Epithelial cell of prostate (primary cell): ENCODE results near the gene FOXF2.

ENCODE experiments used
- DNase-seq: peaks from one replicate; pipeline ENCODE4 v3.0.0-alpha.2; 2011; ENCODE audit warnings: low read depth, low spot score
- H3K27ac ChIP-seq: fragments of 450-650 bp; 2 replicates; pipeline ENCODE4 v1.5.1; 2017; ENCODE audit warnings: mild to moderate bottlenecking

The FOXF2 gene

GRCh38 chr6:1388630-1389368, 577 bp upstream of the FOXF2 start:
- DNase-seq, result no peak
- H3K27ac ChIP-seq, result no peak overlapping the region

- DNase-seq, result peak; percentile 8
- no peak overlapping the region for H3K27ac ChIP-seq
Observed at GRCh38 chr6:1390133-1390945, 963 bp downstream of the FOXF2 start.

- H3K27ac ChIP-seq, result no peak overlapping the region
- DNase-seq, result no peak
Observed at GRCh38 chr6:1390946-1391799, 1.8 kb downstream of the FOXF2 start.

GRCh38 chr6:1391800-1392309, 2.5 kb downstream of the FOXF2 start:
- no peak for DNase-seq
- H3K27ac ChIP-seq, result no peak overlapping the region

GRCh38 chr6:1392813-1393640, 3.7 kb downstream of the FOXF2 start:
- H3K27ac ChIP-seq, result no peak overlapping the region
- no peak for DNase-seq

GRCh38 chr6:1393641-1394283, 4.4 kb downstream of the FOXF2 start:
- H3K27ac ChIP-seq, result no peak overlapping the region

GRCh38 chr6:1394514-1395463, 5.4 kb downstream of the FOXF2 start:
- H3K27ac ChIP-seq, result no peak overlapping the region
- DNase-seq, result no peak

More at GRCh38 chr6:1393641-1394283, 4.4 kb downstream of the FOXF2 start:
- no peak for DNase-seq

- DNase-seq, result no peak
- no peak overlapping the region for H3K27ac ChIP-seq
Observed at GRCh38 chr6:1395506-1395905, 6.1 kb downstream of the FOXF2 start.

GRCh38 chr6:1395941-1396908, 6.8 kb downstream of the FOXF2 start:
- H3K27ac ChIP-seq, result no peak overlapping the region
- no peak for DNase-seq

GRCh38 chr6:1396952-1397868, 7.8 kb downstream of the FOXF2 start:
- no peak overlapping the region for H3K27ac ChIP-seq

GRCh38 chr6:1399085-1399780, 9.9 kb downstream of the FOXF2 start:
- no peak overlapping the region for H3K27ac ChIP-seq
- DNase-seq, result no peak

More at GRCh38 chr6:1396952-1397868, 7.8 kb downstream of the FOXF2 start:
- no peak for DNase-seq

GRCh38 chr6:1400126-1400850, 10.9 kb downstream of the FOXF2 start:
- DNase-seq, result no peak
- no peak overlapping the region for H3K27ac ChIP-seq

- DNase-seq, result no peak
- no peak overlapping the region for H3K27ac ChIP-seq
Observed at GRCh38 chr6:1402369-1402768, 13.0 kb downstream of the FOXF2 start.

GRCh38 chr6:1402868-1403267, 13.5 kb downstream of the FOXF2 start:
- H3K27ac ChIP-seq, result no peak overlapping the region
- DNase-seq, result no peak
